ENCODE data around the gene HSD11B1L.
"Not testable (repeated sequence)": the region's sequence is repeated elsewhere in the genome, so short reads cannot be mapped to it uniquely, and the experiment has no call there.

HSD11B1L gene

GRCh38 chr19:5688262-5688881 is 7.5 kb downstream of the HSD11B1L start:
- not testable (repeated sequence) for DNase-seq

- peak; percentile 91 to 93 for DNase-seq
Observed at GRCh38 chr19:5690125-5690954, 9.5 kb downstream of the HSD11B1L start, which contains the start of gene RPL36. Gene RPL36 (plus strand): TSS chr19:5690295. CDS start chr19:5690508, 213 bp downstream.

DNA sequence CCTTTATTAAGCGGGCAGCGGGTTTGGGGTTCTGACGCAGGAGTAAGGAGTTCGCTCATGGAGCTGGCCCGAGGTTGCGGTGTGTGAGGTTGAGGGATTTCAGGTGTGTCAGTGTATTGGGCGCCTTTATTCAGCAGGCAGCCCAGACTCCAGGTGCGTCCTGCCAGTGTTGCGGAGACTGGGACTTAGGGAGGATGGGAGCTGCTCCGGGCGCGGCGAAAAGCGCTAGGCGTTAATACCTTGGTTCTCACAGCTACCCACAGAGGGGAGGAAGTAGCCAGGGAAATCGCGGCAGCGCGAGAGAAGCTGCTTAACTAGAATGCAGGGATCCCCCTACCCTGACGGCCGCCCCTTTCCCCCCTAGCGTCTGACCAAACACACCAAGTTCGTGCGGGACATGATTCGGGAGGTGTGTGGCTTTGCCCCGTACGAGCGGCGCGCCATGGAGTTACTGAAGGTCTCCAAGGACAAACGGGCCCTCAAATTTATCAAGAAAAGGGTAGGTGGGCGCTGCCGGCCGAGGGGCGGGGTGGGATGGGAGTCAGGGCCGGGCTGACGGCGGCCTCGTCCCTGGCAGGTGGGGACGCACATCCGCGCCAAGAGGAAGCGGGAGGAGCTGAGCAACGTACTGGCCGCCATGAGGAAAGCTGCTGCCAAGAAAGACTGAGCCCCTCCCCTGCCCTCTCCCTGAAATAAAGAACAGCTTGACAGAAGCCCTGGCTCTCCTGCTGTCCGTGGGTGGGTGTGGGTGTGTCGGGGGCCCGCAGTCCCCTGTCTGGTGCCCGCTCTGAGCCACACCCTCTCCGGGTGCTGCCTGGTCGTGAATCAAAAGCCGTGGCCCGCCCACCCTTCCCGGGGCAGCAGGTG is 10.4 kb downstream of the HSD11B1L start:
- peak; percentile 21 to 49 for DNase-seq

DNA sequence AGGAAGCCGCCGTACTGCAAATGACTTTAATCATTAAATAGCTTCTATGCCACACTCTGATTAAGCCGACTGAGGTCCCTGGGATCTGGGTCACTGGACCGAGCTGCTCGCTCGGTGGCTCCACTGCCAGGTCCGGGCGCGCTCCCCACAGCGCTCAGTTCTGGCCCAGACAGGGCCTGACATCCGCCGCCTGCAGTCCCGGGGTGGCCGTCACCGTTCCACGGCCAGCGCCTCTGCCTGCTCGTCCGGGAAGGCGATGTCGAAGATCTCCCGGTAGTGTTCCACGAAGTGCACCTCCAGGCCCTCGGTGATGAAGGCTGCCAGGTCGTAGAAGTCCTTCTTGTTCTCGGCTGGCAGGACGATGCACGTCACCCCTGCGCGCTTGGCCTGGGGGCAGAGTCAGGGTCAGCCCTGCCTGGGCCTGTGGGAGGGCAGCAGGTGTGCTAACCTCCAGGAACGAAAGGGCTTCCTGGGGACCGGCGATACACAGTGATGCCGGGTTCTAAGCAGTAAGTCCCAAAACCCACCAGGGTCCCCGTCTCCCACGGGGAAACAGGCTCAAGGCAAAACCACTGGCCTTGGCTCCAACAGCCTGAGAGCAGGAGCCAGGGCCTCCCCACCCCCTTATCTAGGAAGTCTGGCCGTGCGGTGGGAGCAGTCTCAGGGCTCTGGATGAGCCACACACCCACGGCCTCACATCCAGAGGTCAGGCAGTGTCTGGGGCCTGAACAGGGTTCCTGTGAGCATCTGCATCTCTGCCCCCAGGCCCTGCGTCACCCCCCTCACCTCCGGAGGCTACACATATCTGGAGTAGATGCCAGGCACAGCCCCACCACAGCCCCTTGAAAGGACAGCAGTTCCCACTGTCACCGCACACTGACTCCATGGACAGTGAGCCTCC is 11.2 kb downstream of the HSD11B1L start:
- DNase-seq = no peak

GRCh38 chr19:5692723-5693194 is 11.9 kb downstream of the HSD11B1L start:
- DNase-seq = no peak

DNA sequence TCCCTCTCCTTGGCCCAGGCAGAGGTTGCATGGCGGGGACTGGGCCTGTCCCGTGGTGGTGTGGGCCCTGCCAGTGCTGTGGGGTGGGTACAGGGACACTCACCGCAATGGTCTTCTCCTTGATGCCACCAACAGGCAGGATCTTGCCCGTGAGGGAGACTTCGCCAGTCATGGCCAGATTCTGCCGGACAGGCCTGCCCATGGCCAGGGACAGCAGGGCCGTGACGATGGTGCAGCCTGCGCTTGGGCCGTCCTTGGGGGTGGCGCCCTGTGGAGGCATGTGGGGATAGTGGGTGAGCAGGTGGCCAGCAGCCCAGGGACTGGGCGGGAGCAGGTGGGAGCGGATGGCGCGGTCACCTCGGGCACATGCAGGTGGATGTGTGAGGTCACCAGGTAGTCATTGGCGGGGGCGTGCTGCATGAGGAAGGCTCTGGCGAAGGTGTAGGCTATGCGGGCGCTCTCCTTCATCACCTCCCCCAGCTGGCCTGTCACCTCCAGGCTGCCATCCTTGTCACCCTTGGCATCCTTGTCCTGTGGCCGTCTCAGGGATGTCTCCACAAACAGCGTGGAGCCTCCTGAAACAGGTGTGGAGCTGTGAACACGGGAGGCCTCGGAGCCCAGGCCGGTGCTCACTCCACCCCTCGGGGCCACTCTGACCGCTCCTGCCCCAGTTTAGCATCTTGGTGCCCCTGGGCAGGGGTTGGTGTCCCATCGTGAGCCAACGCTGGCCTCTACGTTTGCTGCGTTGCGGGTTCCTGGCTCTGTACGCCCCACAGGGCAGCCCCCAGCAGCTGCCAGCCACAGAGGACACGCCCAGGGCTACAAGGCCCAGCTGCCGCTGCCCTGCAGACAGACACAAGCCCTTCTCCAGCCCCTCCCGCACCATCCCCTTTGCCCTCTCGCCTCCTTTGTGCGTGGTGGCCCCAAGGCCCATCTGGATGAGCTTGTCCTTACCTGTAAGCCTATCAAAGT is 12.7 kb downstream of the HSD11B1L start:
- DNase-seq = no peak

GRCh38 chr19:5694167-5694955 is 13.5 kb downstream of the HSD11B1L start:
- no peak for DNase-seq

DNA sequence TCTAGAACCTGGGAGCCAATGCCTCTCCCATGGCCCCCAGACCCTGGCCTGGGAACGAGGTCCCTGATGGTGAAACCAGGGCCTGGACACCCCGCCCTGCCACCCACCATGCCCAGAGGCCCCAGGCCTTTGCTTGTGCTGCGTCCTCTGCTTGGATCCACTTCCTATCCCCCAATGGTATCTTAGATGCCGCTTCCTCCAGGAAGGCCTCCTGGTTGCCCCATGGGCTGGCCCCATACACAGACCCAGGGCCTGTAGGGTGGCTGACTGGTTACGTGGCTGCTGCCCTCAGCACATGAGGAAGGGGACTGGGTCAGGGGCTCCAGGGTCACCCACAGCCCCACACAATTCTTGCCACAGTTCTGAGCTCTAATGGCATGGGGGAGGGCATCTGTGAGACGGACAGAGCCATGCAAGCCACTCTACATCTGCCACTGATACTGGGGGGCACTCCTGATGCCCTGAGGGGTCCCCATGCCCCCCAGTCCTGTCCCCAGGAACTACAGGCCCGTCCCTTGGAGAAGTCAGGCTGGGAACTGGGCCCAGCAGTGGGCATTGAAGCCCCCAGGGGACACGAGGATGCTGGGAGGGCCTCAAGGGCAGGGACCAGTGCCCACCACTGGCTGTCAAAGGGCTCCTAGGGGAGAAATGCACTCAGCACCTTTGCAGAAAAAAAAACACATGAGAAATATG is 14.3 kb downstream of the HSD11B1L start:
- no peak for DNase-seq

GRCh38 chr19:5695649-5696195 is 14.9 kb downstream of the HSD11B1L start:
- no peak for DNase-seq

DNA sequence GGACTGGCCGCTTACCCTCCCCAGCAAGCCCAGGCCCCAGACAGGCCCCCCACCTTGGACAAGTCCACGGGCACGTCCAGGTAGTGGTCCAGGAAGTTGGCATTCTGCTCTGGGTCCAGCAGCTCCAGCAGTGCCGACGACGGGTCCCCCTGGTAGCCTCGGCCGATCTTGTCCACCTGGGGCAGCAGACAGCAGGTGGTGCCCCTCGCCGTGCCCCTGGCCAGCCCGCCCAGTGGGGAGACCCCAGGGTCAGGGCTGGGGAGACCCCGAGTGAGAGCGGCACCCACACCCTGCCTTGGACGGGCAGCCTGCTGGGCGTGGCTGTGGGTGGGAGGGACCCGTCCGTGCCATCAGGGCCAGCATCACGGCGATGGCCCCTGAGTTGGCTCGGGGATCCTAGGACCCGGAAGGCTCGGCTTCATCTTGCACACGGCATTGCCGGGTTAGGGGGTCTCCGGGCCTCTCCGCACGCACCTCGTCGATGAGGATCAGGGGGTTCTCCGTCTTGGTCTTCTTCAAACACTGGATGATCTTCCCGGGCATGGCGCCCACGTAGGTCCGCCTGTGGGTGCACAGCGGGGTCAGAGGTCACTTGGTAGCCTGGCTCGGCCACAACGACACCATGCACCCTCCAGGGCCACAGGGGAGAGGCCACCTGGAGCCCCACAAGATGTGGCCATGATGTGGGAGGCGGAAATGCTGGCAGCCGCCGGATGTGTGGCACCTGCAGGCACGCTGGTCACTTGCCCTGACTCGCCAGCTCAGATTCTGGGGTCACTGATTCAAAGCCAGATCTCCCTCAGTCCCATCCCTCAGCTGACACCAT is 15.6 kb downstream of the HSD11B1L start:
- DNase-seq = no peak

- DNase-seq = no peak
Observed at GRCh38 chr19:5697022-5697889, 16.4 kb downstream of the HSD11B1L start.

- DNase-seq = no peak
Observed at GRCh38 chr19:5697890-5698634, 17.2 kb downstream of the HSD11B1L start.

- DNase-seq = no peak
Observed at GRCh38 chr19:5698635-5699422, 18.0 kb downstream of the HSD11B1L start.

DNA sequence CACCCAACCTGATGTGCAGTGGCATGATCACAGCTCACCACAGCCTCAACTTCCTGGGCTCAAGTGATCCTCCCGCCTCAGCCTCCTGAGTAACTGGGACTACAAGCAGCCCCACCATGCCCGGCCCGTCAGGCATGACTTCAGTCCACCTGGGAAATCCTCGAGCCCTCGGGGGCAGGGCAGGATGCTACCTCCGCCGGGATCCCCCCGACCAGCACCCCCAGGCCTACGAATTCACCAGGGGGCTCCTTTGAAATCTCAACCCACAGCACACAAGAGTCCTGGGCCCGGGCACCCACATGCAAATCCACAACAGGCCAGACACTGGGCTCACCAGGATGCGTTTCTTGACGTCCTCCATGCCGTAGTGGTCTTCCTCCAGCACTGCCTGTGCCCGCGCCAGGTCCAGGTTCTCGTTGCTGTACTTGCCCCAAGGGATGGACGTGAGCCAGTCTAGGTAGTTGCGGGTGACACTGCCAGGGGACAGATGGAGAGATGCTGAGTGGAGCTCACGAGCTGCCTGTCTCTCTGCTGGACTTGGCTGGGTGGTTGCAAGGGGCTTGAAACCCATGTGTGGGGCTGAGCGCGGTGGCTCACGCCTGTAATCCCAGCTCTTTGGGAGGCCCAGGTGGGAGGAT is 19.7 kb downstream of the HSD11B1L start:
- no peak for DNase-seq

DNA sequence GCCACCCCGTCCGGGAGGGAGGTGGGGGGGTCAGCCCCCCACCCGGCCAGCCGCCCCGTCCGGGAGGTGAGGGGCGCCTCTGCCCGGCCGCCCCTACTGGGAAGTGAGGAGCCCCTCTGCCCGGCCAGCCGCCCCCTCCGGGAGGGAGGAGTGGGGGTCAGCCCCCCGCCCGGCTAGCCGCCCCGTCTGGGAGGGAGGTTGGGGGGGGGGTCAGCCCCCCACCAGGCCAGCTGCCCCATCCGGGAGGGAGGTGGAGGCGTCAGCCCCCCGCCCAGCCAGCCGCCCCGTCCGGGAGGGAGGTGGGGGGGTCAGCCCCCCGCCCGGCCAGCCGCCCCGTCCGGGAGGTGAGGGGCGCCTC is 21.2 kb downstream of the HSD11B1L start:
- DNase-seq = not testable (repeated sequence)

All from Kasumi-1 (cell line).